ENCODE results near the gene BICRAL.

The BICRAL gene

DNA sequence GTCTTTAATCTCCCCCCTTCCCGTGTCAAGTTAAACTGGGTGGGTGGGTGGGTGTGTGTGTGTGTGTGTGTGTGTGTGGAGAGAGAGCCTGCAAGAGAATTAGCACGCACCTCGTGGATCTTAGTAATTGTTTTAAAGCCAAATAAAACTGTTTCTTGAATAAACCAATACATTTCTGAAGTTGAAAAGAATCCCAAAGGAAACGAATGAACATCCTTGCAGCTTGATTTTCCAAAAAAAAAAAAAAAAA lies 381 bp upstream of the BICRAL start:
- peak overlapping the region; percentile 97 for H3K27ac ChIP-seq
- no peak for TF ChIP-seq ZFX (IDR thresholded peaks at IDR 0.05)
- TF ChIP-seq, protein P1, sequence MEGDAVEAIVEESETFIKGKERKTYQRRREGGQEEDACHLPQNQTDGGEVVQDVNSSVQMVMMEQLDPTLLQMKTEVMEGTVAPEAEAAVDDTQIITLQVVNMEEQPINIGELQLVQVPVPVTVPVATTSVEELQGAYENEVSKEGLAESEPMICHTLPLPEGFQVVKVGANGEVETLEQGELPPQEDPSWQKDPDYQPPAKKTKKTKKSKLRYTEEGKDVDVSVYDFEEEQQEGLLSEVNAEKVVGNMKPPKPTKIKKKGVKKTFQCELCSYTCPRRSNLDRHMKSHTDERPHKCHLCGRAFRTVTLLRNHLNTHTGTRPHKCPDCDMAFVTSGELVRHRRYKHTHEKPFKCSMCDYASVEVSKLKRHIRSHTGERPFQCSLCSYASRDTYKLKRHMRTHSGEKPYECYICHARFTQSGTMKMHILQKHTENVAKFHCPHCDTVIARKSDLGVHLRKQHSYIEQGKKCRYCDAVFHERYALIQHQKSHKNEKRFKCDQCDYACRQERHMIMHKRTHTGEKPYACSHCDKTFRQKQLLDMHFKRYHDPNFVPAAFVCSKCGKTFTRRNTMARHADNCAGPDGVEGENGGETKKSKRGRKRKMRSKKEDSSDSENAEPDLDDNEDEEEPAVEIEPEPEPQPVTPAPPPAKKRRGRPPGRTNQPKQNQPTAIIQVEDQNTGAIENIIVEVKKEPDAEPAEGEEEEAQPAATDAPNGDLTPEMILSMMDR (conservative IDR thresholded peaks at IDR 0.05) = no peak

DNA sequence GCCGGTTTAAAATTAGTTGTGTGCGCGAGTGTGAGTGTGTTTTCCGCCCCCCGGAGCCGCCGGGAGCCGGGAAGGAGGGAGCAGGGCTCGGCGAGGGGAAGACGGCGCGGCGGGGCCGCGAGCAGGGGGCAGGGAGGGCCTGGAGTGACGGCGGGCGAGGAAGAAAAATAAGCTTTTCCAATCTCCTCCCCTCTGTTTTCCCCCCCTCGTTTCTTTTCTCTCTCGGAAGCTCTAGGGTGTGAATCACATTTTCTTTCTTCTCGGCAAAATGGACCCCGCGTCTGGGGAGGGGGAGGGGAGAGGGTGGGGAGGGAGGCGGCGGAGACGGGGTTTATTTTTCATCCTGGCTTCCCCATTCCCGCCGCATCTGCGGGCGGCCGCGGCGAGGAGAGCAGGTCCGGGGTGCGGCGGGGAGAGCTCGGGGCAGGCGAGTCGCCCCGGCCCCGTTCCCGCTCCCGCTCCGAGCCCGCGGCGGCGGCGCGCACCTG lies 881 bp downstream of the BICRAL start:
- H3K27ac ChIP-seq = peak overlapping the region; percentile 97
- no peak for TF ChIP-seq ZFX (IDR thresholded peaks at IDR 0.05)
- TF ChIP-seq, protein P1 (conservative IDR thresholded peaks at IDR 0.05) = no peak

DNA sequence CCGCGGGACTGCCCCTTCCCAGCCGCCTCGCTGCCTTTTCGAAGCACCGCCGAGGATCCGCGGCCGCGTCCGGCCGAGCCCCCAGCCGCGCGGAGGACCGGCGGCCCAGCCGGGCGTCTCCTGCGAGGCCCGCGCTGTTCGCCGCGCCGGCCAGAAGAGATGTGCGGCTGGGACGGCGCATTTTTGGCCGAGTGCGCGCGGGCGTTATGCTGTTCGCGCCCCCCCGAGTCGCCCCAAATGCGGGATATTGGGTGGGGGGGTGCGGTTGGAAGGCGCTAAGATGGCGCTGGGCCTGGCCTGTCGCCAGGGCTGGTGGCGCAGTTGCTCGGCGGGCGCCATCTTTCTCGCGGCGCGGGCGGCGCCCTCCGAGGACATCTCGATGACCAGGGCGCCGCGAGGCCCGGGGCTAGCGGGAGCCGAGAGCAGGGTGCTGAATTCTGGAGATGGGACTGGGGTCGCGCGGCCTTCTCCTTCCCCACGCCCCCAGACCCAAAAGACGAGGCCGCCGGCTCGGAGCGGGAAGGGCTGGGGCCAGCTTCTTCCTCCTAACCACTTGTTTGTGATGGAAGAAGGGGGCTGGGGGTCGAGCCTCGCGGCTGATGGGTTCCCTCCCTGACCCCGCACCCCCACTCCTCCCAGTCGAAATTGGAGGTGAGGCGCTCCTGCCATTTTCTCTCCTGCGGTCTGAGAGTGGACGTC lies 1.5 kb downstream of the BICRAL start:
- peak; percentile 86 for TF ChIP-seq ZFX (IDR thresholded peaks at IDR 0.05)
- TF ChIP-seq, protein P1 (conservative IDR thresholded peaks at IDR 0.05) = no peak
- peak overlapping the region; percentile 97 for H3K27ac ChIP-seq

DNA sequence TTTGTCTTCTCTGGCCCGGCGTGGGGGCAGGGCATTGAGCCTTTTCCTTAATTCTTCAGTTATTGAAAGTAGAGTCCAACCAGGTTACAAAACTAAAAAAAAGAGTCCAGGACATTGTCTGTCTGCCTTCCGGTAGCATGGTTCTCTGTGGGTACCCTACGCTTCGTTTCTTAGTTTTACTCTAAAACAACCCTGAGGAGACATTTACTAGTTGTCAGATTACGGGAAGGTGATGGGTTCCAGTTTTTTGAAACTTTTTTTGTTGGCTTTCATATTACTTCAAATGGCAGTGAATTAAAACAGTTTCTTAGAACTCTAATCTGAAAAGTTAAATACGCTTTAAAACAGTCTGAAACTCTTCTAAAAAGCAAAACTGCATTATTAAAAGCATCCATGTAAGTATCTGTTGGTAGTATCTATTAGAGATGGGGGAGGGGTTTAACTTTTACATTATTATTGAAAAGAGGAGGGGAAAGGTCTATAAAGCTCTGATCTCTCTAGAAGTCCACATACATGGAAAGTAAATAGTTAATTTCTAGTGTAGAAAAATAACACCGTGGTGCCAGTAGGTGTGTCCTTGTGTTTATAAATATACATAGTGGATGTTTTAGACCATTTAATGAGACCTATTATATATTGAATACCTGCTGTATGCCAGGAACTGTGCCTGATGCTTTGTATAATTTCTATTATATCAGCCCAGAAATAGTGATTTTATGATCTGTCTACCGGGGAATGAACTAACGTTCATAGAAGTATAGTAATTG lies 2.2 kb downstream of the BICRAL start:
- peak overlapping the region; percentile 97 for H3K27ac ChIP-seq
- no peak for TF ChIP-seq ZFX (IDR thresholded peaks at IDR 0.05)
- TF ChIP-seq, protein P1 (conservative IDR thresholded peaks at IDR 0.05) = no peak

DNA sequence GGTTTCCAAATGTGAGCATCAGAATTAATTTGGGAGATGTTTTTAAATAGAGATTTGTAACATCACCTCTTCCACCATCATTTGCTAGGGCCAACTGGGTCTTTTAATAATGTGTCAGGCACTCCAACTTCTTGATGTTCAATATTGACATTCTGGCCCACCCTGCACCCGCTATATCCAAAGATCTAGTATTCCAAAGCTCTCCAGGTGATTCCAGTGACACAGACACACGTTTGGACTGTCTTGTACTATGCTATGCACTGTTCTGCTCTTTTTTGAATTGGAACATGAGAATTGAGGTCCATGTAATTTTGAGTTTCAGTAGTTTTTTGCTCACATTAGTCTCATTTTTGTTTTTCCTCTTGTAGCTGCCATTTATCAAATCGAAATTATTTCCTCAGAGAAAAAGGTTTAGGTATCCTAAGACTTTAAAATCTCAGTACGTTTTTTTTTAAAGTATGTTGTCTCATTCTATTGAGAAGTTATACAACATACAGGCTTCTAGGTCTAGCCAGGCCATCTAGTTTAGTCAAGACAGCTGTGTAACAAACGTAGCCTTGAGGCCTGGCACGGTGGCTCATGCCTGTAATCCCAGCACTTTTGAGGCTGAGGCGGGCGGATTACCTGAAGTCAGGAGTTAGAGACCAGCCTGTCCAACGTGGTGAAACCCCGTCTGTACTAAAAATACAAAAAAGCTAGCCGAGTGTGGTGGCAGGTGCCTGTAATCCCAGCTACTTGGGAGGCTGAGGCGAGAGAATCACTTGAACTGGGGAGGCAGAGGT lies 3.1 kb downstream of the BICRAL start:
- H3K27ac ChIP-seq = no peak overlapping the region
- TF ChIP-seq, protein P1 (conservative IDR thresholded peaks at IDR 0.05) = no peak
- no peak for TF ChIP-seq ZFX (IDR thresholded peaks at IDR 0.05)

DNA sequence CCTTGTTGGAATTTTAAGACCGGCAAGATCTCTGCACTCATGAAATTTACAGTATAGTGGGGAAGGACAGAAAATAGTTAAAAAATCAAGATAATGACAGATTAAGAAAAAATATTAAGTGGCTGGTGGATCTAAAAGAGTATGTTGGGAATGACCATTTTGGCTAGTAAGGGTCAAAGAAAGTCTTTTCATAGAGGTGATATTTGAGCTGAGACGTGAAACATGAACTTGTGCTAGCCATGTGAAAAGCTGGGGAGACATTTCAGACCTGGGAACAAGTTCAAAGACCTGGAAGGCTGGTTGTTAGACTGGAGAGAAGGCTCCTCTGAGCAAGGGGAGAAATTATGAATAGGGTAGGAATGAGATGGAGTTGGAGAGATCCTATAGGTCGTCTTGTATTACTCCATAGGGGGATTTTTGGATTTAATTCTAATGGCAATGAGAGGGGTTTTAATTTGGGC lies 4.7 kb downstream of the BICRAL start:
- H3K27ac ChIP-seq = no peak overlapping the region
- TF ChIP-seq, protein P1 (conservative IDR thresholded peaks at IDR 0.05) = no peak
- no peak for TF ChIP-seq ZFX (IDR thresholded peaks at IDR 0.05)
